ENCODE results near the gene B4GALT5. TPM values are rescaled to one million over a fixed set of nuclear protein-coding genes. Genes with fewer than 3 reads are reported as not detected.
A peak's percentile ranks its signal among the peaks of the same experiment; 100 is the strongest.
"Not testable (repeated sequence)": the region's sequence is repeated elsewhere in the genome, so short reads cannot be mapped to it uniquely, and the experiment has no call there.

The B4GALT5 gene
- total RNA-seq, 1 experiment from 2014 or later, result 65.0 TPM

DNA sequence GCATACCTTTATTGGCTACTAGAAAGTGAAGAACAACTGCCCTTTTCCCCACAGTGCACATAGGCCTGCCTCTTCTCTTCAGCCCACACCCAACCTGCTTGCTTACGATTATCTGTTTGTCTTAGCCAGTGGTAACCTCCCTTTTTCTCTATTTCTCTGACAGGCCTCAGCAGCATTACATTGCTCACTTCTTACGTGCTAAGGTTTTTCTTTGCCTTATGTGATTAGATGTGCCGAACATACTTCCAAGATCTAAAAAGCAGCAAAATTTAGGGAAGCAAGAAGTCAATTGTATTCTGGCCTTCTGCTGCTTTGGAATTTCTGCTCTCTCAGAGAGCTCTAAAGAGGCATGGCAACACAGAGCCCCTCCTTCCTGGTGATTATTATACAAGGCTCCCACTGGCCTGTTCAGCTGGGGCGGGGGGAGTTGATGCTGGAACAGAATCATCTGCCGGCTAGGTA lies 7.0 kb downstream of the B4GALT5 start:
- peak overlapping the region; percentile 5 for H3K4me3 Mint-ChIP-seq (ENCODE audit: unreplicated experiment)
- Histone ChIP-seq H3K36me3 (ENCODE audit: control insufficient read depth, insufficient read depth, low read length) (no peaks in the 10 kb centered on the region), H3K27me3 (replicated peaks; ENCODE audit: control insufficient read depth, insufficient read depth, low read length) (no peaks in the 10 kb centered on the region), H3K4me3 (ENCODE audit: low read depth, low read length) (no peak overlapping the region), H3K9me3 (no peaks in the 10 kb centered on the region), H3K4me1 (peaks cover 19% of the 10 kb centered on the region)
- no TSS peak for BruUV-seq (replicated peaks)
- H3K36me3 Mint-ChIP-seq (ENCODE audit: insufficient read depth, unreplicated experiment), result peaks cover 78% of the 10 kb centered on the region
- no peak for DNase-seq
- peaks cover 18% of the 10 kb centered on the region for H3K4me1 Mint-ChIP-seq (ENCODE audit: low read depth, unreplicated experiment)
- H3K27me3 Mint-ChIP-seq (ENCODE audit: insufficient read depth, unreplicated experiment), result no peaks in the 10 kb centered on the region
- POLR2A ChIA-PET, result interaction anchor here (0.5 kb wide), 1 partner anchor 458 kb away, joined by 3 read pairs; no protein-coding TSS in a partner anchor
- H3K27ac Mint-ChIP-seq (ENCODE audit: unreplicated experiment), result peak overlapping the region; percentile 42
- CTCF ChIA-PET, result interaction anchor here (1.4 kb wide), 1 partner anchor 14 kb away, joined by 4 read pairs; no protein-coding TSS in a partner anchor
- intact Hi-C loops (cut with micrococcal nuclease; ENCODE audit: unreplicated experiment), result loop anchor here (2.0 kb wide), 1 partner anchor 32 kb away; no protein-coding TSS in a partner anchor
- TF ChIP-seq CTCF (IDR thresholded peaks at IDR 0.05; ENCODE audit: insufficient read depth in 1 of 2, low read depth in 1 of 2, low read length in 1 of 2, severe bottlenecking in 1 of 2, unreplicated experiment in 1 of 2), result no peak
- H3K9me3 Mint-ChIP-seq (ENCODE audit: unreplicated experiment), result no peaks in the 10 kb centered on the region

GRCh38 chr20:49705893-49706292 lies 7.8 kb downstream of the B4GALT5 start:
- not testable (repeated sequence) for BruUV-seq (replicated peaks); H3K27ac Mint-ChIP-seq (ENCODE audit: unreplicated experiment); DNase-seq; H3K9me3 ChIP-seq; H3K27me3 ChIP-seq (replicated peaks; ENCODE audit: control insufficient read depth, insufficient read depth, low read length); H3K36me3 ChIP-seq (ENCODE audit: control insufficient read depth, insufficient read depth, low read length); H3K4me3 ChIP-seq (ENCODE audit: low read depth, low read length); H3K27me3 Mint-ChIP-seq (ENCODE audit: insufficient read depth, unreplicated experiment); H3K9me3 Mint-ChIP-seq (ENCODE audit: unreplicated experiment); H3K4me3 Mint-ChIP-seq (ENCODE audit: unreplicated experiment)
- Mint-ChIP-seq H3K36me3 (ENCODE audit: insufficient read depth, unreplicated experiment) (peaks cover 71% of the 10 kb centered on the region), H3K4me1 (ENCODE audit: low read depth, unreplicated experiment) (peaks cover 11% of the 10 kb centered on the region)
- H3K4me1 ChIP-seq, result peaks cover 19% of the 10 kb centered on the region
- ChIA-PET POLR2A (interaction anchor here (0.6 kb wide), 1 partner anchor 211 kb away, joined by 4 read pairs; no protein-coding TSS in a partner anchor), CTCF (interaction anchor here (1.4 kb wide), 1 partner anchor 13 kb away, joined by 4 read pairs; no protein-coding TSS in a partner anchor)
- intact Hi-C loops (cut with micrococcal nuclease; ENCODE audit: unreplicated experiment), result loop anchor here (2.0 kb wide), 1 partner anchor 31 kb away; no protein-coding TSS in a partner anchor

DNA sequence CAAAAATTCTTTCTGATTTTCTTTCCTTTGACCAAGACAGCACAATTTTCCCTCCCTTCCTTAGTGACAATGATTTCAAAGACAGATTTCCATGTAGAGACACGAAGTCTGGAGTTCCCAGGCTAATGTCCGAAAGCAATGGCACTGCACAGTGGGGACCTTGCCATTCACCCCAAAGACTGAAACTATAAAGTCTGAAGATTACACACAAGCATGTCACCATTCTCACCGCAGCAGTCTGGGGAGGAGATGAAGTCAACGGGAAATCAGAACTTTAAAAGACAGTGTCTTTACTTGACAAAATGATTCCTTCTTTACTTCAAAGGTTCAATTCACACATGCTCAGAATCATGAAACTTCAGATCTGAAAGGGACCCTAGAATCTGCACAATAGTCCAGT lies 8.3 kb downstream of the B4GALT5 start:
- TF ChIP-seq CTCF (IDR thresholded peaks at IDR 0.05; ENCODE audit: insufficient read depth in 1 of 2, low read depth in 1 of 2, low read length in 1 of 2, severe bottlenecking in 1 of 2, unreplicated experiment in 1 of 2), result no peak
- no peak for DNase-seq
- no peaks in the 10 kb centered on the region for H3K27me3 Mint-ChIP-seq (ENCODE audit: insufficient read depth, unreplicated experiment)
- intact Hi-C loops (cut with micrococcal nuclease; ENCODE audit: unreplicated experiment), result no loop called here
- ChIA-PET POLR2A (no interaction called here), CTCF (no interaction called here)
- Histone ChIP-seq H3K4me1 (peaks cover 22% of the 10 kb centered on the region), H3K9me3 (no peaks in the 10 kb centered on the region), H3K27me3 (replicated peaks; ENCODE audit: control insufficient read depth, insufficient read depth, low read length) (no peaks in the 10 kb centered on the region), H3K36me3 (ENCODE audit: control insufficient read depth, insufficient read depth, low read length) (no peaks in the 10 kb centered on the region), H3K4me3 (ENCODE audit: low read depth, low read length) (no peak overlapping the region)
- peaks cover 16% of the 10 kb centered on the region for H3K4me1 Mint-ChIP-seq (ENCODE audit: low read depth, unreplicated experiment)
- BruUV-seq (replicated peaks), result no TSS peak
- H3K9me3 Mint-ChIP-seq (ENCODE audit: unreplicated experiment), result no peaks in the 10 kb centered on the region
- H3K27ac Mint-ChIP-seq (ENCODE audit: unreplicated experiment), result no peak overlapping the region
- peaks cover 70% of the 10 kb centered on the region for H3K36me3 Mint-ChIP-seq (ENCODE audit: insufficient read depth, unreplicated experiment)
- no peak overlapping the region for H3K4me3 Mint-ChIP-seq (ENCODE audit: unreplicated experiment)

Measured in Caco-2 (cell line).